HEK293 (cell line): ENCODE data around the gene RASEF.

ENCODE experiments used
- EGR2 ChIP-seq: fragments of 450-650 bp; formaldehyde crosslinking; IDR thresholded peaks from 2 replicates; pipeline ENCODE4 v1.5.1; 2016; ENCODE audit warnings: low read depth, missing biosample characterization, missing genetic modification characterization
- KLF10 ChIP-seq: fragments of 450-650 bp; IDR thresholded peaks from 2 replicates; pipeline ENCODE4 v1.5.1; 2018; ENCODE audit warnings: missing biosample characterization, mild to moderate bottlenecking, missing genetic modification characterization
- PATZ1 ChIP-seq: fragments of 450-650 bp; formaldehyde crosslinking; IDR thresholded peaks from 2 replicates; pipeline ENCODE4 v1.5.1; 2016; ENCODE audit warnings: missing biosample characterization, missing genetic modification characterization
- TRIM28 ChIP-seq: IDR thresholded peaks from 2 replicates; pipeline ENCODE4 v1.6.1; 2011; ENCODE audit warnings: low read length, control low read depth, borderline replicate concordance
- TSHZ1 ChIP-seq: fragments of 450-650 bp; formaldehyde crosslinking; IDR thresholded peaks from 2 replicates; pipeline ENCODE4 v1.5.1; 2016; ENCODE audit warnings: missing biosample characterization, missing genetic modification characterization, borderline replicate concordance
- ZBTB10 ChIP-seq: fragments of 450-650 bp; formaldehyde crosslinking; IDR thresholded peaks from 2 replicates; pipeline ENCODE4 v1.5.1; 2016; ENCODE audit warnings: missing biosample characterization, missing genetic modification characterization
- ZBTB21 ChIP-seq: fragments of 450-650 bp; formaldehyde crosslinking; IDR thresholded peaks from 2 replicates; pipeline ENCODE4 v1.5.1; 2017; ENCODE audit warnings: missing biosample characterization, missing genetic modification characterization
- ZBTB7A ChIP-seq: fragments of 450-650 bp; formaldehyde crosslinking; IDR thresholded peaks from 2 replicates; pipeline ENCODE4 v1.5.1; 2016; ENCODE audit warnings: low read depth, missing biosample characterization, missing genetic modification characterization
- ZFP37 ChIP-seq: fragments of 450-650 bp; formaldehyde crosslinking; IDR thresholded peaks from 2 replicates; pipeline ENCODE4 v1.5.1; 2016; ENCODE audit warnings: missing biosample characterization, missing genetic modification characterization
- ZNF155 ChIP-seq: fragments of 450-650 bp; formaldehyde crosslinking; IDR thresholded peaks from 2 replicates; pipeline ENCODE4 v1.5.1; 2016; ENCODE audit warnings: missing biosample characterization, missing genetic modification characterization
- ZNF18 ChIP-seq: fragments of 450-650 bp; formaldehyde crosslinking; IDR thresholded peaks from 2 replicates; pipeline ENCODE4 v1.5.1; 2016; ENCODE audit warnings: missing biosample characterization, missing genetic modification characterization
- ZNF19 ChIP-seq: fragments of 450-650 bp; formaldehyde crosslinking; IDR thresholded peaks from 2 replicates; pipeline ENCODE4; 2016; ENCODE audit warnings: missing biosample characterization, missing genetic modification characterization, low read depth
- ZNF266 ChIP-seq: fragments of 450-650 bp; formaldehyde crosslinking; IDR thresholded peaks from 2 replicates; pipeline ENCODE4 v1.5.1; 2016; ENCODE audit warnings: missing biosample characterization, missing genetic modification characterization, low read depth
- ZNF341 ChIP-seq: fragments of 450-650 bp; formaldehyde crosslinking; IDR thresholded peaks from 2 replicates; pipeline ENCODE4; 2016; ENCODE audit warnings: low read depth, missing biosample characterization, missing genetic modification characterization
- ZNF354C ChIP-seq: fragments of 450-650 bp; formaldehyde crosslinking; IDR thresholded peaks from 2 replicates; pipeline ENCODE4 v1.5.1; 2016; ENCODE audit warnings: missing biosample characterization, missing genetic modification characterization, low read depth, borderline replicate concordance
- ZNF394 ChIP-seq: fragments of 450-650 bp; formaldehyde crosslinking; IDR thresholded peaks from 2 replicates; pipeline ENCODE4 v1.5.1; 2016; ENCODE audit warnings: missing biosample characterization, missing genetic modification characterization, mild to moderate bottlenecking, moderate library complexity, borderline replicate concordance
- ZNF423 ChIP-seq: fragments of 450-650 bp; formaldehyde crosslinking; IDR thresholded peaks from 2 replicates; pipeline ENCODE4 v1.5.1; 2016; ENCODE audit warnings: missing biosample characterization, missing genetic modification characterization
- ZNF514 ChIP-seq: fragments of 450-650 bp; formaldehyde crosslinking; IDR thresholded peaks from 2 replicates; pipeline ENCODE4 v1.5.1; 2016; ENCODE audit warnings: missing biosample characterization, missing genetic modification characterization
- ZNF555 ChIP-seq: fragments of 450-650 bp; formaldehyde crosslinking; conservative IDR thresholded peaks from 2 replicates; pipeline ENCODE4 v1.5.1; 2017; ENCODE audit warnings: missing biosample characterization, mild to moderate bottlenecking, missing genetic modification characterization, inconsistent platforms
- ZNF600 ChIP-seq: fragments of 450-650 bp; formaldehyde crosslinking; IDR thresholded peaks from 2 replicates; pipeline ENCODE4 v1.5.1; 2016; ENCODE audit warnings: missing biosample characterization, missing genetic modification characterization
- ZNF629 ChIP-seq: fragments of 450-650 bp; formaldehyde crosslinking; IDR thresholded peaks from 2 replicates; pipeline ENCODE4 v1.5.1; 2017; ENCODE audit warnings: missing biosample characterization, missing genetic modification characterization
- ZNF658 ChIP-seq: fragments of 450-650 bp; formaldehyde crosslinking; IDR thresholded peaks from 2 replicates; pipeline ENCODE4; 2016; ENCODE audit warnings: missing biosample characterization, missing genetic modification characterization
- ZNF692 ChIP-seq: fragments of 450-650 bp; formaldehyde crosslinking; IDR thresholded peaks from 2 replicates; pipeline ENCODE4 v1.5.1; 2016; ENCODE audit warnings: missing biosample characterization, missing genetic modification characterization

Gene RASEF

GRCh38 chr9:83061990-83062650, 822 bp downstream of the RASEF start (continued):
- peak; percentile 15; the same call in 1 of the 2 replicates for TF ChIP-seq ZBTB21 (tag by site-specific recombination)
- no peak for TF ChIP-seq ZNF692
- TF ChIP-seq ZNF394 (tag by site-specific recombination), result 0 out of 2 replicates have a peak, but pooled peaks have one; percentile 11
- TF ChIP-seq ZNF19 (tag by site-specific recombination), result no peak
- TF ChIP-seq ZNF629 (tag by site-specific recombination), result peak; percentile 77
- no peak for TF ChIP-seq ZNF354C (tag by site-specific recombination)
- peak; percentile 35; the same call in 1 of the 2 replicates for TF ChIP-seq ZNF341 (tag by site-specific recombination)
- TF ChIP-seq EGR2, result no peak
- TF ChIP-seq ZNF600 (tag by site-specific recombination), result peak; percentile 38; the same call in 1 of the 2 replicates
- TF ChIP-seq ZNF266 (tag by site-specific recombination), result no peak
- TF ChIP-seq ZNF423 (tag by site-specific recombination), result no peak
- no peak for TF ChIP-seq ZNF555
- TF ChIP-seq ZNF18 (tag by site-specific recombination), result 0 out of 2 replicates have a peak, but pooled peaks have one; percentile 31
- no peak; the same call in 1 of the 2 replicates for TF ChIP-seq KLF10 (tag by site-specific recombination)
- no peak for TF ChIP-seq ZNF658 (tag by site-specific recombination)
- no peak for TF ChIP-seq ZNF155 (tag by site-specific recombination)
- no peak for TF ChIP-seq TSHZ1
- TF ChIP-seq ZNF514 (tag by site-specific recombination), result no peak
- TF ChIP-seq ZFP37 (tag by site-specific recombination), result no peak
- no peak for TF ChIP-seq ZBTB10 (tag by site-specific recombination)
- TF ChIP-seq TRIM28, result no peak
- peak; percentile 49; the same call in 1 of the 2 replicates for TF ChIP-seq PATZ1
- TF ChIP-seq ZBTB7A, result no peak
